Suppressor macrophage (primary cell): ENCODE data around the gene DOCK9.

Experiments
- DNase-seq, 4 experiments: peaks; one replicate each; pipeline ENCODE4 v3.0.0-alpha.2; 2020 to 2022
- total RNA-seq, 17 experiments: gene quantifications; one replicate each; lab custom pipeline; 2026; ENCODE audit warnings: mixed read lengths in 6 of 17, inconsistent platforms in 3 of 17; lab: John Stamatoyannopoulos, UW

DOCK9 gene, protein sequence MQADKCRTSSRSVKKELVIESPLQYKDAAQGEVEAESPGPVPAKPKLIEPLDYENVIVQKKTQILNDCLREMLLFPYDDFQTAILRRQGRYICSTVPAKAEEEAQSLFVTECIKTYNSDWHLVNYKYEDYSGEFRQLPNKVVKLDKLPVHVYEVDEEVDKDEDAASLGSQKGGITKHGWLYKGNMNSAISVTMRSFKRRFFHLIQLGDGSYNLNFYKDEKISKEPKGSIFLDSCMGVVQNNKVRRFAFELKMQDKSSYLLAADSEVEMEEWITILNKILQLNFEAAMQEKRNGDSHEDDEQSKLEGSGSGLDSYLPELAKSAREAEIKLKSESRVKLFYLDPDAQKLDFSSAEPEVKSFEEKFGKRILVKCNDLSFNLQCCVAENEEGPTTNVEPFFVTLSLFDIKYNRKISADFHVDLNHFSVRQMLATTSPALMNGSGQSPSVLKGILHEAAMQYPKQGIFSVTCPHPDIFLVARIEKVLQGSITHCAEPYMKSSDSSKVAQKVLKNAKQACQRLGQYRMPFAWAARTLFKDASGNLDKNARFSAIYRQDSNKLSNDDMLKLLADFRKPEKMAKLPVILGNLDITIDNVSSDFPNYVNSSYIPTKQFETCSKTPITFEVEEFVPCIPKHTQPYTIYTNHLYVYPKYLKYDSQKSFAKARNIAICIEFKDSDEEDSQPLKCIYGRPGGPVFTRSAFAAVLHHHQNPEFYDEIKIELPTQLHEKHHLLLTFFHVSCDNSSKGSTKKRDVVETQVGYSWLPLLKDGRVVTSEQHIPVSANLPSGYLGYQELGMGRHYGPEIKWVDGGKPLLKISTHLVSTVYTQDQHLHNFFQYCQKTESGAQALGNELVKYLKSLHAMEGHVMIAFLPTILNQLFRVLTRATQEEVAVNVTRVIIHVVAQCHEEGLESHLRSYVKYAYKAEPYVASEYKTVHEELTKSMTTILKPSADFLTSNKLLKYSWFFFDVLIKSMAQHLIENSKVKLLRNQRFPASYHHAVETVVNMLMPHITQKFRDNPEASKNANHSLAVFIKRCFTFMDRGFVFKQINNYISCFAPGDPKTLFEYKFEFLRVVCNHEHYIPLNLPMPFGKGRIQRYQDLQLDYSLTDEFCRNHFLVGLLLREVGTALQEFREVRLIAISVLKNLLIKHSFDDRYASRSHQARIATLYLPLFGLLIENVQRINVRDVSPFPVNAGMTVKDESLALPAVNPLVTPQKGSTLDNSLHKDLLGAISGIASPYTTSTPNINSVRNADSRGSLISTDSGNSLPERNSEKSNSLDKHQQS (N-terminal part only)
- 0.22 to 9.4 (median 0.42) reads per million in 17 experiments for total RNA-seq

DNA sequence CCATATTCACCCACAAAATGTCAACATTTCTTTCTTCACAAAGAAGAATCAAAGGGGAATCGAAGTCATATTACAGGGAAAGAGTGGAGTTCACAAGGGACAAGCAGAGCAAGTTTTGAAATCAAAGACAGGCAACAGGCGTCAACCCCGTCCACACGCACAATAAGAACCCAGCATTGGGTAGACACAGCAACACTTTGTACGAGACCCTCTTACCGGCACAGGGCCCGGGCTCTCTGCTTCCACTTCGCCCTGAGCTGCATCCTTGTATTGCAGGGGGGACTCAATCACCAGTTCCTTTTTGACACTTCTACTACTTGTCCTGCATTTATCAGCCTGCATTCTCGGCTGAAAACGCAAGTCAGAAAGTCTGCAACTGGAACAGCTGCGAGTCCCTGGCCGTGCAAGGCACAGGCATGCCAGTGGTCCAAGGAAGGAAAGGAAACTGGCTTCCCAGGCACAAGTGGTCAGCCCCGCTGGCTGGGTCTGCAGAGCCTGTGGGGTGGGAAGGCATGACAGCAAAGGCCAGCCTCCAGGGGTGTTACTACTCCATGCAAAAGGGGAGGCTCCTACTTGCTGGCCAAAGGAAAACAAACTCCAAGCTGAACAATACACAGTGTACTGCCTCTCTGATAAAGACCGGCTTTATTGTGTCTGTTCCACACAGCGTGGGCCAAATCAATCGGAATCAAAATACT lies at the start of gene DOCK9:
Gene DOCK9, minus strand, starts transcription at position 497 of the 698 bp plus-strand sequence. Its CDS starts 155 bp downstream, at position 342.
- no peak for DNase-seq

DNA sequence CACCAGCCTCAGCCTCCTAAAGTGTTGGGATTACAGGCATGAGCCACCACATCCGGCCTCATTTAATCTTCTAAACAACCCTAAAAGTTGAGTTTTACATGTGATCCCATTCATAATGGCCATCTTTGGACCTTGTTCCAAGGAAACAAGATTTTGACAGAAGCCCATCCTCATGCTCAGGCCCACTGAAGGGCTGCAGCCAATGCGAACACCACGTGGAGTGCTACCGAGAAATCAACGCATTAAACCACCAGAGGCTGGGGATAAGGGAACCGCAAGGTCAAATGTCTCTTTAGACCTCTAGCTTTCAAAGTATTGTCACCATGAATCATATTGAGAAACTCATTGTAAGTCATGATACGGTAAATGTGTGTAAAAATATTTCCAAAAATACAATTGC lies 49.4 kb upstream of the DOCK9 start:
- DNase-seq: no peak

DNA sequence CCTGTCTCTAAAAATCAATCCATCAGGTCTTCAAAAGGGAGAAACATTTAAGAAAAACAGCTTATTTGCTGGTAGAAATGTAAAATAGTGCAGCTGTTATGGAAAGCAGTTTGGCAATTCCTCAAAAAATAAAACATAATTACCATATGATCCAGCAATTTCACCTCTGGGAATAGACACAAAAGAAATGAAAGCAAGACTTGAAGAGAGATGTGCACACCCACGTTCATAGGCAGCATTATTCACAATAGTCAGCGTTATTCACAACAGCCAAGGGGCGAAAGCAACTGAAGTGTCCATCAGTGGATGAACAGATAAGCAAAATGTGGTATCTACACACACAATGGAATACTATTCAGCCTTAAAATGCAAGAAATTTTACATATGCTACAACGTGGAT lies 45.1 kb upstream of the DOCK9 start:
- no peak for DNase-seq

DNA sequence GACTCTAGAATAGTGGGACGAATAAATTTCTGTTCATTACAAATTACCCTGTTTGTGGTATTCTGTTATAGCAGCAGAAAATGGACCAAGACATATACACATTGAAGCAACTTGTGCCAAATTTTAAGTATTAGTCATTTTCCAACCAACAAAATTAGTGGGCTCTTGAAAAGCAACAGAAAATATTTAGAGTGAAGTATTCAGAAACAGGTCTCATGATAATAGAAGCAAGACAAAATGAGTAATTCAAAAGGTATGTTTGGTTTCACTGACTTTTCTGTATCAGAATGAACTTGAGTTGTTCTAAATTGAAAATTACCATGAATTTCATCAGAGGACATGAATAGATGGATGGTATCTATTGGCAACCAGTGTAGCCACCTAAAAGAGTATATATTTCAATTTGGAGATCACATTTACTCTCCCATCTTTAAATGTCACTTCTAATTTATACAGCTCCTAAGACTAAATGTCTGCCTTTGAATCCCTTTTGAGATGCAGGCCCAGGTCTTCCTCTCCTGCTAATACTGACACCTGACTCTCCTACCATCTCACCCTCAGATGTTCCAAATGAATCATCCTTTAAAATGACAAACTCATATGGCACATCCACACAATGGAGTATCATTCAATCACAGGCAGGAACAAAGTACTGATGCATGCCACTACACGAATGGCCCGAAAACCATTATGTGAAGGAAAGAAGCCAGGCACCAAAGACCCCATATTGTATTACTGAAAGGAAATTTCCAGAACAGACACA lies 40.7 kb upstream of the DOCK9 start:
- DNase-seq: no peak

DNA sequence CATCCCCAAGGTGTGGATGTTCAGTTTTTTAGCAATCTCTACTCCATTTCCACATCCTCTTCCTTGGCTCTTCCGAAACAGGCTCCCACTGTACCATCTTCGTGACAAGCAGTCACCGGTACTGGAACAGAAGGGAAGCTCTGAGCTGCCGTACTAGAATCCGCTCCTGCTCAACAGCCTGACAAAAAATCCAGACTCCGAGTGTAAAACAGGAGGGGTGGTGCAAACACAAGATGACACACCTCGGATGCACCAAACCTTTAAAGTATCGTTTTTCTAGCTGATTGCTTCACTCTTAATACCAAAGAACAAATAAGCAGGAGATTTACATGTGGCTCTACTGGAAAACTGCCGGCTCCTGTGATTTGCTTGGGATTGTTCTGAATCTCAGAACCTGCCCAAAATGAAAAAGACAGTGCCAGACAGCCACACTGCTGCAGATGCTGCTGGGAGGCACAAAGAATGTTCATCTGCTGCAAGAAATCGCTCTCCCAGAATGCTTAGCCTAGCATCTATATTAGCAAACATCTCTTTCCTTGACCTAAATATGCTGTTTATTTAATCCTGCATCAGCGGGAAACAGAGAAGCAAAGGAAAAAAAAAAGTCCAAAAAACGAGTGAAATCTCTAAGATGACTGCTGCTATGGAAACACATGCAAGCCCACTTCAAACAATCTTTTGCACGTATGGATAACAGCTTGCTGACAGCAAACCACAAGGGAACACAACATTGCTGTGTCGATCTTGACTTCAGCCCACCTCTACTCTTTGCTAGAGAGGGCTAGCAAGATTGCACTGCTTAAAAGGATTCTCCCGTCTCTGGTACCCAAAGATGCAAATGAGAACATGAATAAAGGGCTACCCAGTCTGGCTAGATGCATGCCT lies 38.0 kb upstream of the DOCK9 start:
- DNase-seq: no peak

DNA sequence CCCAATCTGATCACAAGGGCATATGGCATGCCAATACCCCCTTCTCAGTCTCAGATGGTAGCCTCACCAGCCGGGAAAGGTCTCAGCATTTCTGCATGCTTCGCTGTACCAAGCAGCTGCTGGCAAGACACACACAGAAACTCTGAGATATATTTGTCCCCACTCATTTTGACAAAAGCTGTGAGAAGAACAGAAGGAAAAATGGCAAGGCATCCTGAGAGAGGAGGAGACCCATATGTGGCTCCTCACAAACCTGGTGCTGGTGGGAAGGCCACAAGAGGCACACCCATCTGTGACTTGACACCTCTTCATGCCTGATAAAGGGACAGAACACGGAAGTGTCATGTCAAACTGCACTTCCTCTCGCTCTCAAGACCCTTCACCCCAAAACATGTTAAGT lies 36.7 kb upstream of the DOCK9 start:
- DNase-seq: no peak

DNA sequence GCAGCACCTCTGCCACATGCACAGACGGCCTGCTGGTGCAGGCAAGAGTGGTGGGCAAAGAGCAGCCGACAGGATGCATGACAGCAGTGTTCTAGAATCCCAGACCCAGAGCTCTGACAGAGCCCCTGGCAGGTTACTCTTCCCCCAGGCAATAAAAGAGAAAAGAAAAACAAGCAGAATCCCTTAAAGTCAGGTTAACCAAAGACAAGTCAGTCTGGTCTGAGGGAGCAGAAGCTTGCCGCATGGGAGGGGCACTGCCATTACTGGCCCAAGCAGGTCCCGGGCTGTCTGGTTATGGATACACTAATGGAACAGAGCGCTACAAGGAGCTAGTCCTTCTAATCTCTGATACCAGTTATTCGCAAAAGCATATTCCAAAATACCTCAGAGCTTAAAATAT lies 36.1 kb upstream of the DOCK9 start:
- no peak for DNase-seq

DNA sequence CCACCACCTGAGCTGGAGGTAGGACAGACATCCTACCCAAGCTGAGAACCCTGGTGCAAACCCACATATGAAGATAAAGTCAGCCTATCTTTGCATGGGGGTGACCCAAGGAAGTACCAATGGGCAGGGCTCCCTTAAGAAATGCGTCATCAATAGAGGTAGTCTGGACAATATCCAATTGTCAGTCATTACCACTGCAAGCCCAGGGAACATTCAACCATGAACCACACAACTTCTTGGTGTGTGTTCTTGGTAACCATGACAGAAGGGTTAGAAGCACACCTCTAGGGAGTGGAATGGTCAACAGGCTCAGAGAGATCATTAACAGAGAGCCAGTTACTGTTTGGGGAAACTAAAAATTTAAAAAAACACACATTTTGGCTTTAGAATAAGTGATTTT lies 34.7 kb upstream of the DOCK9 start:
- DNase-seq: no peak

DNA sequence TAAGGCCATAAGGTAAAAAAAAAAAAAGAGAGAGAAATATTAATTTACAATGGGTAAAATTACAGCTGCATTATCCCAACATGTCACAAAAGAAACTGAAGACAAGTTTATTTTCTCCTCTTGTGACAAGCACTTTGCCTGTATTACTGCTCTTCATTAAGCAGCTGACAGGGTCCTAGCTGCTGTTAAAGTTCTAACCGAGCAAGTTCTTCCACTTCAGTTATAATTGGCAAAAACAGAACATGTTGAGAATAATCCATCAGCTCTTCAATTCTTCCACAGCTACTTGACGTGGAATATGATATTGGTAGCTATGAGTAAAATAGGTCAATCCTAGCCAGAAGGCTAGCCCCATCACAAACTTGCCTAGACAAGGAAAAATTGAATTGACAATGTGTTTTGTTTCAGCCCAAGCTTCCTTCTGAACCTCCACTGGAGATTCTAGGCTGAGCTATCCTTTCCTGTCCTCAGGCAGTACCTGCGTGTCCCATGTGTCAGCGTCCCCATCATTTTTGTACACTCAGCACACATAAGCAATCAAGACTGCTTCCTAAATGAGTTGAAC lies 32.2 kb upstream of the DOCK9 start:
- DNase-seq: no peak

DNA sequence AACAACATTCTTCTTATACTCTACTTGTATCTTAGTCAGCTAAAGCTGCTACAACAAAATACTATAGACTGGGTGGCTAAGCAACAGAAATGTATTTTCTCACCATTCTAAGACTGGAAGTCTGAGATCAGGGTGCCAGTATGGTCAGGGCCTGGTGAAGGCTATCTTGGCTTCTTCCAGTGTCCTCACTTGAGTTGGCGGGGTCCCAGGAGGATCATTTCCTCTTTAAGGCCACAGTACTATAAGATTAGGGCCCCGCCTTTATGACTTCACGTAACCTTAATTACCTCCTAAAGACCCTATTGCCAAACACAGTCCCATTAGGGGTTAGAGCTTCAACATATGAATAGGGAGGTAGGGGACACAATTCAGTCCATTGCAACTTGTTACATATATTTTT lies 30.7 kb upstream of the DOCK9 start:
- DNase-seq: no peak

DNA sequence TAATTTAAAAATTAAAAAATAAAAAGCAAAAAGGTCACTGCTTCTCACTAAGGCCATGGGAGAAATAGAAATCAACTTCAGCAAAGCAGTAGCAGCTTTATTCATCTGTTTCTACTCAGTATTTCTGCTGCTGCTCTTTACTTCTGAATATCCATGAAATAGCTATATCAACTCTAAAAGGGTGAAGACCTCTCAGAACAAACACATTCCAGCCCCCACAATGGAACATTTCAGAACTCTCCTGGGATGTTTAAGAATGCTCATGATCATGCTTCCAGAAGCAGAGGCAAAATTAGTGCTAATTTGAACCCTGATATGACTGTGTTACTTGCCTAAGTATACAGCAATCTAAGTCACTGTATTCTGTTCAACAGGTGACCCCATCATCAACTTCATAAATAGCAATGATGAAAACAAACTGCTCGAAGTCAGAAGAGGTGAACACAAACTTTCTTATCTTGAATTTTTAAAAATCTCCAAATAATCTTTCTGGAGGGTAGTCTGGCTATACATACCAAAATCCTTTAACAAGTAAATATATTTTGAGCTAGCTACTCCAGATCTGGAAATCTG lies 29.6 kb upstream of the DOCK9 start:
- no peak for DNase-seq

DNA sequence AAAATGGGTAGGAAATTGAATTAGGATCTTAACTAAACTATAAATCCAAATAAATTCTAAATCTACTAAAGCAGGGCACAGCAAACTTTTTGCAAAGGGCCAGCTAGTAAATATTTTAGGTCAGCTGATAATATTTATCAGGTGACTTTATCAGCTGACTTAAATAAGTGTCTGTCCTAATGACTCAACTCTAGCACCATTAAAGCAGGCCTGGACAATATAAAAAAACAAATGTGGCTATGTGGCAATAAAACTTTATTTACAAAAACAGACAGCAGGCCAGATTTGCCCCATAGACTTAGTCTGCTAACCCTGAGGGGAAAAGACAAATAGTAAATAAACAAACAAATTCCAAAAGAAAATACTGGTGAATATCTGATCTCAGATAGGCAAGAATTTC lies 27.7 kb upstream of the DOCK9 start:
- DNase-seq: no peak

DNA sequence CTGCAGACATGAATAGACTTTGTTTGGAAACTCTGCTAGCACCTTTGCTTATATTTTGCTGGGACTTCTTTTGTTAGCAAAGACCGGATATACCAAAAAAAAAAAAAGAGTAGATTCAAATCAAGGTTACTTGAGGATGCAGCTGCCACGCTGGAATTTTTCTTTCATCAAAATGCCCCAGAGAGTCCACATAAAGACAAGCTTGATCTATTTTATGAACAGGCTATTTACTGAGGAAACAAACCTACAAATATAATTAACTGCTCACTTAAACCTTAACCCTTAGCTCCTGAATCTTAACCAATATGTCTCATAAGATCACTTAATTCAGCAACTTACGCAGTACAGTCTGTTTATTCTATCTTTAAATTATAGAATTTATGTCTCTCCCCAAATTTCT lies 27.1 kb upstream of the DOCK9 start:
- no peak for DNase-seq

DNA sequence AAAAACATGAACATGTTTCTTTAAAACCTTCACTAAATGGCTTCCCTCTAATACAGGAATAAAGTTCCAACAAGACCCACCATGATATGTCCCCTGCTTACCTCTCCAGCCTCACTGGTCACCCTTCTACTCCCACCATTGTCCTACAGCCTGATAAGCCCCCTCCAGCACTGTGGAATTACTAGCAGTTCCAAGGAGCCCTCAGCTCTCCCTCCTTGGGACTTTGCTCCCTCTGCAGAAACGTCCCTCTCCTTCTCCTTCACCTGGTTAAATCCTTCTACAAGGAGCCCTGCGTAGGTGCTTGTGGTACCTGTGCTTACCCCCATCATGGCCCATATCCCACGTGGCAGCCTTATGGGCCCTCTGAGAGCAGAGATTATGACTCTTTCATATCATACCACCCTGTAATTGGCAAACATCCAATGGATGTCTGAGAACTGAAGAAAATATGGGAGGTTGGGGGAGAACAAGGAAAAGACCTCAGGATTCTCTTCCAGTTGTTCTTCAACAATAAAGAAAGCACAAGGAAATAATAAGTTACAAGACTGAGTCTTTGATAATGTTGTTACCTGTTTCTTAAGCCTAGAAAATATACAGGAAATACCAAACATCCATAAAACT lies 26.1 kb upstream of the DOCK9 start:
- no peak for DNase-seq

DNA sequence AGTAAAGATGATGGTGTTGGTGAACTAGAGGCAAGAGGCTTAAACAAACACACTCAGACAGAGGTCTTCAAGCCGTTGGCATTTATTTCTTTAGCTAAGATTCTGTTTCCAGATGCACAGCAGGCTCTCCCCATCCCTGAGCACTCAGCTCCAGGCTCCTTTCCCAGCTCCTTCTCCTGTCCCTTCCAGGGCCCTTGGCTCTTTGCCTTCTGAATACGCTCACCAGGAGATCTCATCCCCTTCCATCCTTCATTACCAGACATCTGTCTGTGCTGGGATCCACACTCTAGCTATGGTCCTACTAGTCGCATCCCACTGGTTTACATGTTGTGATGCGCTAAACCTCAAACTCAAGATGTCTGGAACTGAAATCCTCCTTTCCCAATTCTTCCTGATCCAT lies 25.3 kb upstream of the DOCK9 start:
- no peak for DNase-seq

DNA sequence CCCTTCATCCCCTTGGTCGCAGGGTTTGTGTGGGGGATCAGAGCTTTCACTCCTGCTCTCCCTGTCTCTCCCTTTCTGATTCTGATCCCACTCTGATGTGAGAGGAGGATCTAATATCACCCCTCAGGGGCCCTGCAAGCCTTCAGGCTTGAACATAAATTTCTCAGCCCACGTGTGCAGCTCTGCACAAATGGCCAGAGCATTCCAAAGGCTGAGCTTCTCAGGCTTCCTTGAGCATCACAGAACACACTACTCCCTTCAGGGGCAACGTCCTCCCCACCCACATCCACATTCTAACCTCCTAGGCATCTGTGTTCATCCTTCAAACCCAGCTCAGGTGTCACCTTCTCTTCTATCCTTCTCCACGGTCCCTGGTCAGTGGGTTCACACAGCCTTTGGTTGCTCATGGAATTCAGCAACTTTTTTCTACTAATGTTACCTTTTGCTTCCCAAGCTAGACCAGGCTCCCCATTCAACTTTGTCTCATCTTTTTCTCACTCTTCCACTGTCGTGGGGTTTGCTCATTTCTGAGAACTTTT lies 24.4 kb upstream of the DOCK9 start:
- DNase-seq: no peak

DNA sequence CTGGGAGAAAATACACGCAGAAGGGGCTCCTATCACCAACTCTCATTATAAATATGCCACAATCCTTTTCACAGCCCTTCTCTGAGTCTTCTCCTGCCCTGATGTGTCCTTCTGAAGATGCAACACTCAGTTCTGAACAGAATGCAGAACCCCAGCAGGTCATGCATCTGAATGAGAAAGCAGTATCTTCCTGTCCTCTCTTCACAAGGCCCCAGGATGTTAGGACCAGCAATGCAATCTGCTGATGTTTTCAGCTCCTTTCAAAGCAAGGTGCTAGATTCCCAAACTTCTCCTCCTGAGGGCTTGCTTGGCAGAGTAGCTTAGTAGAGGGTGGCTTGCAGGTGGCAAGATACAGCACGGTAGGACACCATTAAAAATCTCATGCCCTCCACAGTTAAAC lies 22.3 kb upstream of the DOCK9 start:
- DNase-seq: no peak

DNA sequence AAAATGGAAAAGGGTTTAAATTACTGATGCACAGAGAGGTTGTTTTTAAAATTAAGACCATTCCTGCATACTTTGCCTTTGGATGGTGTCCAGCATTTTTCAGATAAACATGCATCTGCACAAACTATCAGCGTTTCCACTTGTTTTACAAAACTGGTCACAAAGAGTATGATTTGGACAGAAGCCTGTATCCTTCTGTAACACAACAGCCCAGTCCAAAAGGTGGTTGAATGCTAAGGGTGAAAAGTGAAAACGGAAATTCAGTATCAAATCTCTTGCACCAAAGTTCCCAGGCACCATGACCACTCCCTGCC lies 21.7 kb upstream of the DOCK9 start:
- DNase-seq: no peak
